Renal cortical epithelial cell (primary cell): ENCODE measurements around the gene MAD1L1. TPM values are rescaled to one million over a fixed set of nuclear protein-coding genes. Genes with fewer than 3 reads are reported as not detected.
A peak's percentile ranks its signal among the peaks of the same experiment; 100 is the strongest.

Experiments used
- DNase-seq: peaks from one replicate; pipeline ENCODE4 v3.0.0-alpha.2; 2011; ENCODE audit warnings: low read depth
- total RNA-seq: library from RNA; depleted of rRNA; stranded (reverse); fragments of >200 nt; gene quantifications from 2 replicates; pipeline ENCODE4 v1.2.3, GENCODE V29; 2014

The MAD1L1 gene
- total RNA-seq, 1 donor from 2014 or later: 33.5 TPM

- no peak for DNase-seq
These were observed 31.6 kb downstream of the MAD1L1 start for GRCh38 chr7:2201128-2201527.

- DNase-seq: no peak
These were observed 32.2 kb downstream of the MAD1L1 start for GRCh38 chr7:2200584-2200980.

GRCh38 chr7:2199956-2200583 is 32.7 kb downstream of the MAD1L1 start:
- DNase-seq: no peak

GRCh38 chr7:2199528-2199927 is 33.2 kb downstream of the MAD1L1 start:
- no peak for DNase-seq

- DNase-seq: no peak
These were observed 34.0 kb downstream of the MAD1L1 start for GRCh38 chr7:2198760-2199159.

GRCh38 chr7:2198206-2198605 is 34.5 kb downstream of the MAD1L1 start:
- no peak for DNase-seq

- DNase-seq: no peak
These were observed 35.1 kb downstream of the MAD1L1 start for GRCh38 chr7:2197436-2198155.

- DNase-seq: no peak
These were observed 36.1 kb downstream of the MAD1L1 start for GRCh38 chr7:2196381-2197378.

- DNase-seq: no peak
These were observed 37.1 kb downstream of the MAD1L1 start for GRCh38 chr7:2195400-2196246.

- DNase-seq: no peak
These were observed 39.0 kb downstream of the MAD1L1 start for GRCh38 chr7:2193575-2194305.

- no peak for DNase-seq
These were observed 39.8 kb downstream of the MAD1L1 start for GRCh38 chr7:2192831-2193534.

GRCh38 chr7:2191016-2191415 is 41.7 kb downstream of the MAD1L1 start:
- DNase-seq: no peak

- DNase-seq: no peak
These were observed 42.2 kb downstream of the MAD1L1 start for GRCh38 chr7:2190531-2190930.

GRCh38 chr7:2186166-2186565 is 46.6 kb downstream of the MAD1L1 start:
- no peak for DNase-seq

GRCh38 chr7:2185715-2186114 is 47.0 kb downstream of the MAD1L1 start:
- DNase-seq: no peak

- no peak for DNase-seq
These were observed 50.3 kb downstream of the MAD1L1 start for GRCh38 chr7:2182461-2182860.

GRCh38 chr7:2181077-2181854 is 51.5 kb downstream of the MAD1L1 start:
- no peak for DNase-seq

GRCh38 chr7:2180081-2180480 is 52.7 kb downstream of the MAD1L1 start:
- DNase-seq: no peak

GRCh38 chr7:2175514-2175913 is 57.2 kb downstream of the MAD1L1 start:
- DNase-seq: peak; percentile 95
